ENCODE measurements around the gene ZDHHC24.

The ZDHHC24 gene

DNA sequence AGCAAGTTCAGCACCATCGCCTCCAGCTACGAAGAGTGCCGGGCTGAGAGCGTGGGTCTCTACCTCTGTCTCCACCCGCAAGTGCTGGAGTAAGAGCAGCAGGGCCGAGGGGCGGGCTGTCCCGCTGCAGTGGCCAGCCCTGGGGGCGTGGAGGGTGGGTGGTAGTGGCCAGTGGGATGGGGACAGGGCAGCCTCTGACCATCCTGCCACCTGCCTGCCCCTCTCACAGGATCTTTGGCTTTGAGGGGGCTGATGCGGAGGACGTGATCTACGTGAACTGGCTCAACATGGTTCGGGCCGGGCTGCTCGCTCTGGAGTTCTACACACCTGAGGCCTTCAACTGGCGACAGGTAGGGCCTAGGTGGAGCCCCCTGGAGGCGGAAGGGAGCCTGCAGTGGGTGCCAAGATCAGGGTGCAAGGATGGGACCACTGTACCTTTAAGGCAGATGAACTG, 50.4 kb downstream of the ZDHHC24 start:
- peaks cover 22% of the 10 kb centered on the region for H3K36me3 Mint-ChIP-seq (ENCODE audit: low read depth)
- peaks cover 4% of the 10 kb centered on the region for H3K4me1 Mint-ChIP-seq
- no peak for DNase-seq
- no peak overlapping the region for H3K4me3 Mint-ChIP-seq
- no peaks in the 10 kb centered on the region for H3K27me3 Mint-ChIP-seq (ENCODE audit: low read depth, poor library complexity)
- no peaks in the 10 kb centered on the region for H3K9me3 Mint-ChIP-seq
- TF ChIP-seq, protein P1, sequence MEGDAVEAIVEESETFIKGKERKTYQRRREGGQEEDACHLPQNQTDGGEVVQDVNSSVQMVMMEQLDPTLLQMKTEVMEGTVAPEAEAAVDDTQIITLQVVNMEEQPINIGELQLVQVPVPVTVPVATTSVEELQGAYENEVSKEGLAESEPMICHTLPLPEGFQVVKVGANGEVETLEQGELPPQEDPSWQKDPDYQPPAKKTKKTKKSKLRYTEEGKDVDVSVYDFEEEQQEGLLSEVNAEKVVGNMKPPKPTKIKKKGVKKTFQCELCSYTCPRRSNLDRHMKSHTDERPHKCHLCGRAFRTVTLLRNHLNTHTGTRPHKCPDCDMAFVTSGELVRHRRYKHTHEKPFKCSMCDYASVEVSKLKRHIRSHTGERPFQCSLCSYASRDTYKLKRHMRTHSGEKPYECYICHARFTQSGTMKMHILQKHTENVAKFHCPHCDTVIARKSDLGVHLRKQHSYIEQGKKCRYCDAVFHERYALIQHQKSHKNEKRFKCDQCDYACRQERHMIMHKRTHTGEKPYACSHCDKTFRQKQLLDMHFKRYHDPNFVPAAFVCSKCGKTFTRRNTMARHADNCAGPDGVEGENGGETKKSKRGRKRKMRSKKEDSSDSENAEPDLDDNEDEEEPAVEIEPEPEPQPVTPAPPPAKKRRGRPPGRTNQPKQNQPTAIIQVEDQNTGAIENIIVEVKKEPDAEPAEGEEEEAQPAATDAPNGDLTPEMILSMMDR (IDR thresholded peaks at IDR 0.05): peak; percentile 22
- H3K27ac Mint-ChIP-seq: no peak overlapping the region

DNA sequence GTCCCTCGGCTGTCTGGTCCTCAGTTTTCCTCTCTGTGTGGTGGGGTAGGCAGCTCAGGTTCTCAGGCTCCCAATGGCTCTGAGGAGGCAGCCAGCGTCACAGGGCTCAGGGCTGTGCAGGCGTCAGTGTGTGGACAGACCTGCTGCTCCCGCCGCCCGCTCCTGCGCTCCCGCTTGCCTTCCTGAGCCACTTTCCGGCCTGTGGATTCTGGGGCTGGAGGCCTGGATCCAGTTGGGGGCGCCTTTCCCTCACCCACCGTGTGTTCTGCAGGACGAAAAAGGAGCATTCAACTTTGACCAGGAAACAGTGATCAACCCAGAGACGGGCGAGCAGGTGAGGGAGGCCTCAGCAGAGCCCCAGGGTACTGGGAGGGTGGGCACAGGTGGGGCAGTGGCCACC, 50.9 kb downstream of the ZDHHC24 start:
- H3K27ac Mint-ChIP-seq: no peak overlapping the region
- DNase-seq: no peak
- no peaks in the 10 kb centered on the region for H3K9me3 Mint-ChIP-seq
- no peak overlapping the region for H3K4me3 Mint-ChIP-seq
- H3K27me3 Mint-ChIP-seq (ENCODE audit: low read depth, poor library complexity): no peaks in the 10 kb centered on the region
- TF ChIP-seq, protein P1 (IDR thresholded peaks at IDR 0.05): no peak
- H3K36me3 Mint-ChIP-seq (ENCODE audit: low read depth): peaks cover 22% of the 10 kb centered on the region
- H3K4me1 Mint-ChIP-seq: peaks cover 4% of the 10 kb centered on the region

DNA sequence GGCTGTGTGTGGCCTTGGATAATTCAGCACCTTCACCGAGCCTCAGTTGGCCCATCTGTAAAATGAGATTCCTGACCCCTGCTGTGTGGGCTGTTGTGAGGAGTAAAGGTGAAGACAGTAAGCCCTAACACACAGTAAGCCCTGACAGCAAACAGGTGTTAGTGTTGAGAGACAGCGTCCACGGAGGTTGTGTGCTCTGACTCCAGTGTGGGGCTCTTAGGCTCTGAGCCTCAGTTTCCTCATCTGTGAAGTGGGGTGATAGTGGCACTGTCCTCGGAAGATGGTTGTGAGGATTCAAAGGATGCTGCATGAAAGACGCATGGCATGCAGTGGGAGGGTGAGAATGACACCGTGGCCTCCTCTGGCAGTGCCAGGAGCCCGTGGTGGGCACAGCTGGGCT, 51.4 kb downstream of the ZDHHC24 start:
- H3K4me1 Mint-ChIP-seq: peaks cover 4% of the 10 kb centered on the region
- DNase-seq: no peak
- H3K27ac Mint-ChIP-seq: no peak overlapping the region
- TF ChIP-seq, protein P1 (IDR thresholded peaks at IDR 0.05): no peak
- H3K27me3 Mint-ChIP-seq (ENCODE audit: low read depth, poor library complexity): no peaks in the 10 kb centered on the region
- no peak overlapping the region for H3K4me3 Mint-ChIP-seq
- peaks cover 23% of the 10 kb centered on the region for H3K36me3 Mint-ChIP-seq (ENCODE audit: low read depth)
- H3K9me3 Mint-ChIP-seq: no peaks in the 10 kb centered on the region

DNA sequence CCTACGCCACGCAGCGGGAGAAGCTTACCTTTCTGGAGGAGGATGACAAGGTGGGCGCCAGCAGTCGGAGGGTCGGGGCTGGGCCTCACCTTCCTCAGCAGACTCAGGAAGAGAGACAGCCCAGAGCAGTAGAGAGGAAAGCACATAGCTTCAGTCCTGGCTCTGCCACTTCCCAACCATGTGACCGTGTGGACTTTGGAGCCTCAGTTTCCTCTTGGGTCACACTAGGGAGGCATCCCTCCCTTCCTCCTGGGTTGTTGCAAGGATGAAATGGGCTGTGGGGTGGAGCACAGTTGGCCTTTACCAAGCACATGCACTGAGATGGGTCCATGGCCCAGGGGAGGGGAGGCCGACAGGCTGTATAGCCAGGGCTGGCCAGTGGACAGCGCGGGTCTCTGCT, 52.7 kb downstream of the ZDHHC24 start:
- H3K27ac Mint-ChIP-seq: peak overlapping the region; percentile 25
- H3K4me3 Mint-ChIP-seq: no peak overlapping the region
- H3K36me3 Mint-ChIP-seq (ENCODE audit: low read depth): peaks cover 20% of the 10 kb centered on the region
- no peaks in the 10 kb centered on the region for H3K27me3 Mint-ChIP-seq (ENCODE audit: low read depth, poor library complexity)
- no peaks in the 10 kb centered on the region for H3K9me3 Mint-ChIP-seq
- TF ChIP-seq, protein P1 (IDR thresholded peaks at IDR 0.05): no peak
- DNase-seq: no peak
- peaks cover 4% of the 10 kb centered on the region for H3K4me1 Mint-ChIP-seq

DNA sequence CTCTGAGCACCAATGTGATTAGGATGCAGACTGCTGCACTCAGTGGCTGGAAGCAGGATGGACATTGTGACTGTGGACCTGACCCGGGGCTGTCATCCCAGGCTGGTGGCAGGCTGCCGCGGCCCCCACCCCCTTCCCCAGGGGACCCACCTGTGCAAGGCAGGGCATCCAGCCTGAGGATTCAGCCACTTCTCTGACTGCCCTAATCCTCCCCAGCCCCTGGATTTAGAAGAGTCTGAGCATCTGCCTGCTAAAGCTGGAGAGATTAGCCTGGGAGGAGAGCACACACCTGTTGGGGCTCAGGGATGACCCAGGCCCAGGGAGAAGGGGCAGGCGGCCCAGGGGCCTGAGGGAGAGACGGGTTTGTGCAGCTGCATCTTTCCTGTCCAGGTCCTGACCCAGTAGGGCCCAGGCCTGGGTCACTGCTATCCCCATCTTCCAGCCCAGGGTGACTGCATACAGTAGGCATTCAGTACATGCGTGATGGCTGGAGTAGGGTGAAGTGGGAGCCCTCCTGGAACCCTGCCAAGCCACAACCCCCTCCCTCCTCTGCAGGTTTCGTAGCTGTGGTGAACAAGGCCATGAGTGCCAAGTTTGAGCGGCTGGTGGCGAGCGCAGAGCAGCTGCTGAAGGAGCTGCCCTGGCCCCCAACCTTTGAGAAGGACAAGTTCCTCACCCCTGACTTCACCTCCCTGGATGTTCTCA, 53.5 kb downstream of the ZDHHC24 start:
- Mint-ChIP-seq H3K4me3 (no peak overlapping the region), H3K9me3 (no peaks in the 10 kb centered on the region), H3K4me1 (peaks cover 4% of the 10 kb centered on the region), H3K27ac (no peak overlapping the region), H3K27me3 (ENCODE audit: low read depth, poor library complexity) (no peaks in the 10 kb centered on the region), H3K36me3 (ENCODE audit: low read depth) (peaks cover 20% of the 10 kb centered on the region)
- TF ChIP-seq, protein P1 (IDR thresholded peaks at IDR 0.05): no peak
- no peak for DNase-seq

DNA sequence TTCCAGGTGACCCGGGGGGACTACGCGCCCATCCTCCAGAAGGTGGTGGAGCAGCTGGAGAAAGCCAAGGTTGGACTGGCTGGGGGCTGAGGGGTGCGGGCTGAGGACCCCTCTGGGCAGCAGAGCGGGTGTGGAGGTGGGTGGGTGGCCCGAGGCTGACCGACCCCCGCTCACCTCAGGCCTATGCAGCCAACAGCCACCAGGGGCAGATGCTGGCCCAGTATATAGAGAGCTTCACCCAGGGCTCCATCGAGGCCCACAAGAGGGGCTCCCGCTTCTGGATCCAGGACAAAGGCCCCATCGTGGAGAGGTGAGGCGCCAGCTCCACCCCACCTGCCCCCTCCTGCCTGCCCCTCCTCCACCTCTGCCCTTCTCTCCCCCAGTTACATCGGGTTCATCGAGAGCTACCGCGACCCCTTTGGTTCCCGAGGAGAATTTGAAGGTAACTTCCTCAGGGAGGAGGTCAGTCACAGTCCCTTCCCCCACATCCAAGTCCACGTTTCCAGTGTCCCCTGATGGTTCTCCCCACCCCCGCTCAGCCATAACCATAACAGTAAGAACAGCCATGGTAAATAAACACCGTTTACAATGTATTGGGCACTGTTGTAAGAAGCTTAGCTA, 54.4 kb downstream of the ZDHHC24 start:
- TF ChIP-seq, protein P1 (IDR thresholded peaks at IDR 0.05): peak; percentile 48
- H3K27ac Mint-ChIP-seq: no peak overlapping the region
- H3K4me3 Mint-ChIP-seq: no peak overlapping the region
- no peaks in the 10 kb centered on the region for H3K9me3 Mint-ChIP-seq
- H3K4me1 Mint-ChIP-seq: peaks cover 4% of the 10 kb centered on the region
- no peaks in the 10 kb centered on the region for H3K27me3 Mint-ChIP-seq (ENCODE audit: low read depth, poor library complexity)
- peaks cover 15% of the 10 kb centered on the region for H3K36me3 Mint-ChIP-seq (ENCODE audit: low read depth)
- peak; percentile 47 for DNase-seq

Measured in nephron progenitor cell (in vitro differentiated cells).